ENCODE data around the gene HOXA9.

DNA sequence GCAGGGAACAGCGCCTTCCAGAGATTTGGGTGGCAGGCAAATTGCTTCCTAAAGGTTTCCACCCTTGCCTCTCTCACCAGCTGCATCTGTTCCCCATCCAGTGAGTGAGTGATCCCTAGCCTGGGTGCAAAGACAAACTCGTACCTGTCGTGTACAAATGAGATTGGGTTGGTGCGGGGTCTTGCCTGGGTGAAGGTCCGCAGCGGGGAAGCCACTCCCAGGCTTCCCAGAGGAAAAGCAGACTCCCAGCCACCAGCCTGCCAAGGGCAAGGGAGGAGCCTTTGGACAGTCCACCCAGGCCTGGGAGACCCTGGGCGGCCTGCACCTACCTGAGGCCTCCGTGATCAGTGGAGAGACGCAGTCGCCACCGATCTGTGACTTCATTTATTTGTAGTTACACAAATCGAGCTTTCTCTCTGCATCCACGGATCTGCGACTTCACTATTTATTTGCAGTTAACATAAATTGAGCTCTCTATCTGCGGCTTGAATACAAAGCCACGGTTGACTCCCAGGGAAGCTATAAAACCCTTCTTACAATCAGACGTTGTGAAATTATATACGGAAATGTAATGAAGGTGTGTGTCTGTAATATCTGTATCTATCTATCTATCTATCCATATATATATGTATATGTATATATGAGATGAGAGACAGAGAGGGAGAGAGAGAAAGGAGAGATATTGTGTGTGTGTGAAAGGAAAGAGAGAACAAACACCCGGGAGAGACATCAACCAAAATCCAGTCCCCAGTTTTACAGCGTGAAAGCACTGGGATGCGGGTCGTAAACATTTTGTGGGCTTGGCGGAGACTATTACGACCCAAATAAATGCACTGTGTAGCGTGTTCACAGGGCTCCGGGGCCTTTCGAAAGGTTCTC, 5.8 kb downstream of the HOXA9 start:
- TF ChIP-seq CTCF (IDR thresholded peaks at IDR 0.05) = no peak
- TF ChIP-seq POLR2A (IDR thresholded peaks at IDR 0.05) = no peak
- TF ChIP-seq POLR2AphosphoS5 (IDR thresholded peaks at IDR 0.05) = no peak
- no peak for TF ChIP-seq EP300 (IDR thresholded peaks at IDR 0.05)
